ENCODE results near the gene ESRRB. TPM values are rescaled to one million over a fixed set of nuclear protein-coding genes. Genes with fewer than 3 reads are reported as not detected.

ESRRB gene
- total RNA-seq, 1 donor from 2014 or later = 0.08 TPM

- no peaks in the 10 kb centered on the region for H3K36me3 Mint-ChIP-seq (ENCODE audit: low read depth, unreplicated experiment)
- DNase-seq (ENCODE audit: low spot score) = no peak
- H3K4me3 Mint-ChIP-seq (ENCODE audit: unreplicated experiment) = no peak overlapping the region
- no peak overlapping the region for H3K27ac Mint-ChIP-seq (ENCODE audit: unreplicated experiment)
- H3K27me3 Mint-ChIP-seq (ENCODE audit: unreplicated experiment) = peaks cover 3% of the 10 kb centered on the region
- no peaks in the 10 kb centered on the region for H3K9me3 Mint-ChIP-seq (ENCODE audit: unreplicated experiment)
- TF ChIP-seq CTCF (IDR thresholded peaks at IDR 0.05; ENCODE audit: unreplicated experiment) = no peak
- peaks cover 16% of the 10 kb centered on the region for H3K4me1 Mint-ChIP-seq (ENCODE audit: unreplicated experiment)
Observed at GRCh38 chr14:76550534-76550933, 174.6 kb downstream of the ESRRB start.

DNA sequence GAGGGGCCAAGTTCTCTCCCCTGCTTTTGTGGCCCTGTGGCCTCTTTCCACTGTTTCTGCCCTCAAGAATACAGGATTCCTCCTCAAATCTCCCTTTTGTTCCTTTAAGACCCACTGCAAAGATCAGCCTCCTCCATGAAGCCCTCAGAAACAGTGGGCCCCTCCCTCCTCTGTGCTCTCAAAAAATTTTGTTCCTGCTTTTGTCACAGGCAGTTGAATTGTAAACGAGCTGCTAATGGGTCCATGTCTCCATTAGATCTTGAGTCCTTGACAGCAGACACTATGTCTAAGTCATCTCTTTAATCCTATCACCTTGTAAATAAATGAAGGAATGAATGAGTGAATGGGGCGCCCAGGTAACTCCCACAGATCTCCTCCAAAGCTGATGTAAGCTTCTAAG lies 175.2 kb downstream of the ESRRB start:
- TF ChIP-seq CTCF (IDR thresholded peaks at IDR 0.05; ENCODE audit: unreplicated experiment) = no peak
- Mint-ChIP-seq H3K4me1 (ENCODE audit: unreplicated experiment) (peaks cover 16% of the 10 kb centered on the region), H3K27ac (ENCODE audit: unreplicated experiment) (no peak overlapping the region), H3K4me3 (ENCODE audit: unreplicated experiment) (no peak overlapping the region), H3K27me3 (ENCODE audit: unreplicated experiment) (no peaks in the 10 kb centered on the region), H3K9me3 (ENCODE audit: unreplicated experiment) (no peaks in the 10 kb centered on the region), H3K36me3 (ENCODE audit: low read depth, unreplicated experiment) (no peaks in the 10 kb centered on the region)
- no peak for DNase-seq (ENCODE audit: low spot score)

Other genes starting within 250 kb of the ESRRB start
- 78.8 TPM for gene GPATCH2L, start 224.2 kb upstream of the ESRRB start, total RNA-seq (ENCODE audit: unreplicated experiment)